Measurements from ENCODE around the gene APH1B.

DNA sequence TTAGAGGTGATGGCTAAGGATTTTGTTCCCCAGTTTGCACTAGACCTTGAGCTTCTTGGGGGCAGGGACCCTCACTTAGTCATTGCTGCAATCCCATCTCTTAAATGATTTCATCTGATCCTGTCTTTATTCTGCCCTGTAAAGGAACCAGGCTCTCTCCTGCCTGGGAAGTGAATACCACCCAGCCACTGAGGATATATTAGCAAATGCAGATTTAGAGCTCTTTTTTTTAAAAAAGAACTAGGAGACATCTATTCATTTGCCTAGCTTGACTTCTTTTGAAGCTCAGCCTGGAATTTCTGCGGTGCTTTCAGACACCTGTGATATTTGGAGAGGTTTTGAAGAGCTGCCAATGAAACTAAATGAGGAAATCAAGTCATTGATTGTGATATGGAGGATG, 62.4 kb downstream of the APH1B start:
- TF ChIP-seq, protein P1, sequence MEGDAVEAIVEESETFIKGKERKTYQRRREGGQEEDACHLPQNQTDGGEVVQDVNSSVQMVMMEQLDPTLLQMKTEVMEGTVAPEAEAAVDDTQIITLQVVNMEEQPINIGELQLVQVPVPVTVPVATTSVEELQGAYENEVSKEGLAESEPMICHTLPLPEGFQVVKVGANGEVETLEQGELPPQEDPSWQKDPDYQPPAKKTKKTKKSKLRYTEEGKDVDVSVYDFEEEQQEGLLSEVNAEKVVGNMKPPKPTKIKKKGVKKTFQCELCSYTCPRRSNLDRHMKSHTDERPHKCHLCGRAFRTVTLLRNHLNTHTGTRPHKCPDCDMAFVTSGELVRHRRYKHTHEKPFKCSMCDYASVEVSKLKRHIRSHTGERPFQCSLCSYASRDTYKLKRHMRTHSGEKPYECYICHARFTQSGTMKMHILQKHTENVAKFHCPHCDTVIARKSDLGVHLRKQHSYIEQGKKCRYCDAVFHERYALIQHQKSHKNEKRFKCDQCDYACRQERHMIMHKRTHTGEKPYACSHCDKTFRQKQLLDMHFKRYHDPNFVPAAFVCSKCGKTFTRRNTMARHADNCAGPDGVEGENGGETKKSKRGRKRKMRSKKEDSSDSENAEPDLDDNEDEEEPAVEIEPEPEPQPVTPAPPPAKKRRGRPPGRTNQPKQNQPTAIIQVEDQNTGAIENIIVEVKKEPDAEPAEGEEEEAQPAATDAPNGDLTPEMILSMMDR (IDR thresholded peaks at IDR 0.05; ENCODE audit: poor library complexity): no peak
- TF ChIP-seq EZH2 (IDR thresholded peaks at IDR 0.05; ENCODE audit: borderline replicate concordance): no peak
- no peak for TF ChIP-seq EZH2phosphoT487 (IDR thresholded peaks at IDR 0.05; ENCODE audit: low read depth, severe bottlenecking, unreplicated experiment)

All from hepatocyte (in vitro differentiated cells).